ENCODE results near the gene C1QTNF4. TPM values are rescaled to one million over a fixed set of nuclear protein-coding genes. Genes with fewer than 3 reads are reported as not detected.

The C1QTNF4 gene
- total and polyA plus RNA-seq, 9 of the 15 experiments (the other 6 are each of a cell fraction or from before 2014, with no cell fraction given), result not detected

GRCh38 chr11:47578524-47579494, 15.4 kb downstream of the C1QTNF4 start, which contains the start of the genes KBTBD4 and NDUFS3 (continued):
- 0 out of 2 replicates have a peak, but pooled peaks have one; percentile 66 for TF ChIP-seq RERE (CRISPR knock-in tag; IDR thresholded peaks at IDR 0.05; ENCODE audit: borderline replicate concordance)
- no peak for TF ChIP-seq ZNF3 (CRISPR knock-in tag; IDR thresholded peaks at IDR 0.05)
- TF ChIP-seq, protein P1, sequence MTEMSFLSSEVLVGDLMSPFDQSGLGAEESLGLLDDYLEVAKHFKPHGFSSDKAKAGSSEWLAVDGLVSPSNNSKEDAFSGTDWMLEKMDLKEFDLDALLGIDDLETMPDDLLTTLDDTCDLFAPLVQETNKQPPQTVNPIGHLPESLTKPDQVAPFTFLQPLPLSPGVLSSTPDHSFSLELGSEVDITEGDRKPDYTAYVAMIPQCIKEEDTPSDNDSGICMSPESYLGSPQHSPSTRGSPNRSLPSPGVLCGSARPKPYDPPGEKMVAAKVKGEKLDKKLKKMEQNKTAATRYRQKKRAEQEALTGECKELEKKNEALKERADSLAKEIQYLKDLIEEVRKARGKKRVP (CRISPR knock-in tag; IDR thresholded peaks at IDR 0.05), result no peak
- TF ChIP-seq DACH1 (IDR thresholded peaks at IDR 0.05; ENCODE audit: partially characterized antibody), result no peak
- TF ChIP-seq RFX7 (CRISPR knock-in tag; IDR thresholded peaks at IDR 0.05), result no peak
- TF ChIP-seq SETDB1 (IDR thresholded peaks at IDR 0.05; ENCODE audit: low read length), result no peak
- no peak for TF ChIP-seq KLF6 (CRISPR knock-in tag; IDR thresholded peaks at IDR 0.05; ENCODE audit: borderline replicate concordance)
- no peak for TF ChIP-seq THRA (IDR thresholded peaks at IDR 0.05)
- TF ChIP-seq CEBPB (tag; IDR thresholded peaks at IDR 0.05), result no peak
- peak; percentile 39 for TF ChIP-seq PML (IDR thresholded peaks at IDR 0.05; ENCODE audit: low read length)
- TF ChIP-seq SMAD4 (CRISPR knock-in tag; conservative IDR thresholded peaks at IDR 0.05), result peak; percentile 57; the same call in 1 of the 2 replicates
- no peak for TF ChIP-seq ZFPM2 (CRISPR knock-in tag; IDR thresholded peaks at IDR 0.05)
- 0 out of 2 replicates have a peak, but pooled peaks have one; percentile 34 for TF ChIP-seq ZBTB17 (CRISPR knock-in tag; IDR thresholded peaks at IDR 0.05)
- TF ChIP-seq ZNF589 (CRISPR knock-in tag; IDR thresholded peaks at IDR 0.05; ENCODE audit: low read depth), result no peak
- TF ChIP-seq, protein P2, sequence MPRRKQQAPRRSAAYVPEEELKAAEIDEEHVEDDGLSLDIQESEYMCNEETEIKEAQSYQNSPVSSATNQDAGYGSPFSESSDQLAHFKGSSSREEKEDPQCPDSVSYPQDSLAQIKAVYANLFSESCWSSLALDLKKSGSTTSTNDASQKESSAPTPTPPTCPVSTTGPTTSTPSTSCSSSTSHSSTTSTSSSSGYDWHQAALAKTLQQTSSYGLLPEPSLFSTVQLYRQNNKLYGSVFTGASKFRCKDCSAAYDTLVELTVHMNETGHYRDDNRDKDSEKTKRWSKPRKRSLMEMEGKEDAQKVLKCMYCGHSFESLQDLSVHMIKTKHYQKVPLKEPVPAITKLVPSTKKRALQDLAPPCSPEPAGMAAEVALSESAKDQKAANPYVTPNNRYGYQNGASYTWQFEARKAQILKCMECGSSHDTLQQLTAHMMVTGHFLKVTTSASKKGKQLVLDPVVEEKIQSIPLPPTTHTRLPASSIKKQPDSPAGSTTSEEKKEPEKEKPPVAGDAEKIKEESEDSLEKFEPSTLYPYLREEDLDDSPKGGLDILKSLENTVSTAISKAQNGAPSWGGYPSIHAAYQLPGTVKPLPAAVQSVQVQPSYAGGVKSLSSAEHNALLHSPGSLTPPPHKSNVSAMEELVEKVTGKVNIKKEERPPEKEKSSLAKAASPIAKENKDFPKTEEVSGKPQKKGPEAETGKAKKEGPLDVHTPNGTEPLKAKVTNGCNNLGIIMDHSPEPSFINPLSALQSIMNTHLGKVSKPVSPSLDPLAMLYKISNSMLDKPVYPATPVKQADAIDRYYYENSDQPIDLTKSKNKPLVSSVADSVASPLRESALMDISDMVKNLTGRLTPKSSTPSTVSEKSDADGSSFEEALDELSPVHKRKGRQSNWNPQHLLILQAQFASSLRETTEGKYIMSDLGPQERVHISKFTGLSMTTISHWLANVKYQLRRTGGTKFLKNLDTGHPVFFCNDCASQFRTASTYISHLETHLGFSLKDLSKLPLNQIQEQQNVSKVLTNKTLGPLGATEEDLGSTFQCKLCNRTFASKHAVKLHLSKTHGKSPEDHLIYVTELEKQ (CRISPR knock-in tag; IDR thresholded peaks at IDR 0.05), result no peak

Data from K562 (cell line).